ENCODE data around the gene FGF14.

FGF14 gene

GRCh38 chr13:102260256-102260655 lies 141.6 kb downstream of the FGF14 start:
- in situ Hi-C loops (cut with MboI; ENCODE audit: low sequenced_read_pairs), result no loop called here

GRCh38 chr13:102255409-102255808 lies 146.4 kb downstream of the FGF14 start:
- in situ Hi-C loops (cut with MboI; ENCODE audit: low sequenced_read_pairs), result no loop called here

- in situ Hi-C loops (cut with MboI; ENCODE audit: low sequenced_read_pairs), result no loop called here
Observed at GRCh38 chr13:102251817-102252216, 150.0 kb downstream of the FGF14 start.

DNA sequence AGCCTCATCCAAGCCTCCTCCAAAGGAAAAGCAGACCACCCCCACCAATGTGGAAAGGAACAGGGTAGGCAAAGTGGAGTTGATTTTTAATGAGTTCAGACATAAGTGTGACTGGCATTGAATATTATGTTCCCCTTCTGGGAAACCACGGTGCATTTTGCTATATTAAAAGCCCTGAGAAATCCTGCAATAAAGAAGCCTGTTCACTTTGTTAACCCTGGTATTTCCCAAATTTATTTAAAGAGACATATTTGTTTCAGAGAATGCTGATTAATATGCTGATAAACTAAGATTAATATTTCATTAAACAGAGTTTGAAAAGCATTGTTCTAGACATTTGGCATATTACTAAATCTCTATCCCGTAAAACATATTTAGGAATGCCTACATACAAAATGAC lies 151.4 kb downstream of the FGF14 start:
- in situ Hi-C loops (cut with MboI; ENCODE audit: low sequenced_read_pairs), result no loop called here

DNA sequence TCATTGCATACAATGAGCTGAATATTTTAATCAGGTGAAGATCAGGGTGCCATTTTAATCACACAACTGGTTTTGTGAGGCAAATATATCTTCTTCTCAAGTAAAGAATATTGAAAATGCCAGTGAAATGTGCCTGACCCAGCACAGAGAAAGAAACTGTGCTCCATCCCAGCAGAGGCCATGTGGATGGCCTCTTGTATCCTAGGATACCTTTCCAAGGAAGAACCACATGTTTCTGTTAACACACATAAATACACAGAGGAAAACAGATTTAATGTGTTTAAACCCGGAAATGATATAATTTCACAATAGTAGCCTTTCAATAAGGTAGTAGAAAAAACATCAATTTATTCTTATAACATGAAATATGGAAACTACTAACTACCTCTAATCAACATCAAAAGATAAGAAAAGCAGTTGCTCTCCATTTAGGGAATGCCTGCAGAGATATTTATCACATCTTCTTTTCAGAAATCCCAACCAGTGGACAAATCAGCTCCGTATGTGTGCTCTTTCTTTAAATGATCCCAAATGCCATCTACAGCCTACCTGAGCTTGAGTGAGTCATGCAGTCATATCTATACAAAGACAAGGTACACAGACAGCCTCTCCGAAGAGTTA lies 157.1 kb downstream of the FGF14 start:
- in situ Hi-C loops (cut with MboI; ENCODE audit: low sequenced_read_pairs), result no loop called here

- in situ Hi-C loops (cut with MboI; ENCODE audit: low sequenced_read_pairs), result no loop called here
Observed at GRCh38 chr13:102240110-102240509, 161.7 kb downstream of the FGF14 start.

DNA sequence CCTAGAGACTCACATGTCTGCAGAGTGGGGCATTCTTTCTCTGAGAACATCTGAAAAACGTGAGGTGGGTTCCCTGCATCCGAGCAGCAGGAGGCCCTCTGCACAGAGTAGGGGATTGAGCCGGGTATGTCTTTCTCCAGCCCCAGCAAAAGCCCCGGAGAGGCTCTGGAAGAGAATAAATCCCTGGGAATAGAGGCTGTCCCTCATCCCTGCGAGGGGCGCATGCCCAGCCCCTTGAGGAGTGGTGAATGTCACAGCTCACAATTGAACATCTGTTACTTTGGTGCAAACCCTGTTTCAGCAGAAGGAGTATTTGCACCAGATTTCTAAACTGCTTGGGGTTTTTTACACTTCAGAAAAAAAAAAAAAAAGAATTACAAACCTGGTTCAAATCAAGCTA lies 164.6 kb downstream of the FGF14 start:
- in situ Hi-C loops (cut with MboI; ENCODE audit: low sequenced_read_pairs), result no loop called here

DNA sequence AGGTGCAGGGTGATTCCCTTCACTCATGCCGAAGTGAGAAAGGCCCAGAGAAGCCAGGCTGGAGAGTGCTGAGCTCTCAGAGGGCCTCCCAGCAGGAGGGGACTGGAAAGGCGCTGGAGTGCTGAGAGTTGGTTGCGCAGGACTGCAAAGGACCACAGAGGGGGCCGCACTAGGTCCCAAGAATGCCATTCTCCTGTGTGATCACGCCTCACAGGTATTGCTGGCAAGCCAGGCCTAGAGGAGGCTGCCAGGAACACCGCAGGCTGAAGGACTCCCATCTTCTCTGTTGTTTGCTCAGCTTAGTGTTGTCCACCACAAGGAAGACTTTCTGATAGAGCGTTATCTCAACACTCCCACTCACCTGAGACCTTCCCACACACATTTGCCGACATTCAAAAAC lies 165.0 kb downstream of the FGF14 start:
- in situ Hi-C loops (cut with MboI; ENCODE audit: low sequenced_read_pairs), result no loop called here

DNA sequence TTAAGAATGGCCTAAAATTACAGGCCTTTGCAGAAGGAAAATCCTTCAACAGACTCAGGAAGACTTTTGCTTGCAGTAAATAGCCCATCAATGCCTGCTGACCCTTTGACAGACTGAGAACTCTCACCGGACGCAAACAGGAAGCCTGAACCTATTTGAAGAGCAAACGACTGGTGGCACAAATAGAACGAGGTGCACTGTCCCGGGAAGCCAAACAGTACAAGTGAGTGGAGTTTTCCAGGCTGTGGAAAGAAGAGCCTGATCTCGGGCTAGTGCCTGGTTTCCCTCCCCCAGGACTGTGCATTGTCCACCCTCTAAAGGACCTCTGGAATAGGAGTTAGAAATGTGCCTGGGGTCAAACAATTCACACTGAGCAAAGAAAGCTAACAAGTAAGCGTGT lies 165.5 kb downstream of the FGF14 start:
- in situ Hi-C loops (cut with MboI; ENCODE audit: low sequenced_read_pairs), result no loop called here

DNA sequence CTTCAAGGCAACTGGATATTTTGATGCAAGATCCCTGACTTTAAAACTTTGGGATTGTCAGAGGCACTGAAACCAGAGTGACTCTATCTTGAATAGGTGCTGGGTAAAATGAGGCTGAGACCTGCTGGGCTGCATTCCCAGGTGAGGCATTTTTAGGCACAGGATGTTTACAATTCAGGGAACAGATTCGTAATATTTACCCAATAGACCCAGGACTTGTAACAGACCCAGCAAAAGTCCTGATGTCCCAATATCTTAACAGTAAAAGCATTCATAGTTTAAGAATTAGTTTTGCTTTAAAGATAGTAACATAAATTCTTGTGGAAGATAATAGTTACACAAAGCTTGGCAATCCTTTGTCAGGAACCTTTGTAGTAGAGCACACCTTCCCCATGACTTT lies 166.2 kb downstream of the FGF14 start:
- in situ Hi-C loops (cut with MboI; ENCODE audit: low sequenced_read_pairs), result no loop called here

GRCh38 chr13:102234618-102235017 lies 167.2 kb downstream of the FGF14 start:
- in situ Hi-C loops (cut with MboI; ENCODE audit: low sequenced_read_pairs), result no loop called here

- in situ Hi-C loops (cut with MboI; ENCODE audit: low sequenced_read_pairs), result no loop called here
Observed at GRCh38 chr13:102233566-102234208, 168.2 kb downstream of the FGF14 start.

DNA sequence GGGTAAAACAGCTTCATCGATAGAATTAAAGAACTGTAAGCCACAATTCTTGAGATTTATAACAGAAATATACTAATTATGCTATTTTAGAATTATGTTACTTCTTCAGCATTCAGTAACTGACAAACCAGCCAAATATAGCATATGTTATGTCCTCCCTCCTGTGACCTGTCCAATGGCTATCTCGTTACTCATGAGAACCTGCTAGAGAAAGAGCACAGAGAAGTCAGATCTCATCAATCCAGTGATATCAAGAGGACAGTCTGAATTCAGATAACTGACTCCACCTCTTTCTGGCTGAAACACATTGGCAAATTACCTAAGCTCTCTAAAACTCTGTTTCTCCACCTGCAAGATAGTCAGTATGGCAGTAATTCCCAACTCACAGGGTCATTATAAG lies 170.4 kb downstream of the FGF14 start:
- in situ Hi-C loops (cut with MboI; ENCODE audit: low sequenced_read_pairs), result no loop called here

GRCh38 chr13:102227741-102228140 lies 174.1 kb downstream of the FGF14 start:
- in situ Hi-C loops (cut with MboI; ENCODE audit: low sequenced_read_pairs), result no loop called here

- in situ Hi-C loops (cut with MboI; ENCODE audit: low sequenced_read_pairs), result no loop called here
Observed at GRCh38 chr13:102226591-102226990, 175.3 kb downstream of the FGF14 start.

DNA sequence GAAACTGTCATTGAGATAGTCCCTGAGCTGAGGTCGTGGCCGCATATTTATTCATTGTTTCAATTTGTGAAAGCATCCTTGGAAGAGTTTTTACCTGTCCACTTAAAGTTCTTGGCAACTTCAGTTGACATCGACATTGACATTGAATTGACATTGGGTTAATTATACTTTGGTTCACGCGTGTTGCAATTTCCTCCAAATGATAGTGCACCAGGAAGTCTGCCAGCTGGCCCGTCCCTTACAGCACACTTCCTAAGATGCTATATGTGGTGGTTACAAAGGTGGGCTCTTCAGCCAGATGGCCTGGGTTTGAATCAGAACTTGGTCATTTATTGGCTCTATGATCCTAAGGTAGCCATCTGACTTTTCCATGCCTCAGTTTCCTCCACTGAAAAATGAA lies 176.0 kb downstream of the FGF14 start:
- in situ Hi-C loops (cut with MboI; ENCODE audit: low sequenced_read_pairs), result no loop called here

GRCh38 chr13:102220681-102221228 lies 181.1 kb downstream of the FGF14 start:
- in situ Hi-C loops (cut with MboI; ENCODE audit: low sequenced_read_pairs), result no loop called here

DNA sequence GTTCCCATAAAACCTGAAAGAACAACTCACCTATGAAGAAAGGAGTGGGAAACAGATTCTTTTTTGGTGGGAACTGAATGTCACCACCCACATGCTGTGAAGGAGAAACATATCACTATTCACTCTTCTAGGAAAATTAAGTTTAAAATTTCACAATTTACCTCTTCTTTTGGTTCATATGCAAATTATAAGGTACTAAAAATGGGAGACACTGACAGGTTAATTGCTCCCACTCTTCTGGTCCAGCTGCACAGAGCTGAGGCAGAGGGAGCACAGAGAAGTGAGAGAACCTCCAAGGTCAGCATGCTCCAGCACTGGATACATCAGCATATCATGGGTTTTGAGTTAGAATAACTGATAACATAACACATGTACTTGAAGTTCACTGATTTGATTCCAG lies 186.9 kb downstream of the FGF14 start:
- in situ Hi-C loops (cut with MboI; ENCODE audit: low sequenced_read_pairs), result no loop called here

DNA sequence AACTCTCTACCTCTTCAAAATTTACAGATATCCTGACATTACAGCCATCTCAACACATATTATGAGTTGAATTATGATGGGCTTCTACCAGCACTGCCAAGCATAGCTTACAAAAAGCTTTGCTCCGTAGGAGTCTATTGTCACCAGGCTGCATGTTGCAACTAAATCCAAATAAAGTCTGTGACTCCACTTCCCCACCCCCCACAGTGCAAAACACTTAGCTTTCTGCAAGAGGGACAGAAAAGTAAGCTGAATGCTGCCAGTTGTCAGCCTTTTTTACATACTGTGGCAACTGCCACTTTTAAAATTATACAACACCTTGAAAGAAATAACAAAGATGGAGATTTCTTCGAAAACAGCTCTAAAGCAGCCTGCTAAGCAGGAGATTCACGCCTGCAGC lies 189.1 kb downstream of the FGF14 start:
- in situ Hi-C loops (cut with MboI; ENCODE audit: low sequenced_read_pairs), result no loop called here

- in situ Hi-C loops (cut with MboI; ENCODE audit: low sequenced_read_pairs), result no loop called here
Observed at GRCh38 chr13:102208347-102208746, 193.5 kb downstream of the FGF14 start.

GRCh38 chr13:102207680-102208342 lies 194.0 kb downstream of the FGF14 start:
- in situ Hi-C loops (cut with MboI; ENCODE audit: low sequenced_read_pairs), result no loop called here

DNA sequence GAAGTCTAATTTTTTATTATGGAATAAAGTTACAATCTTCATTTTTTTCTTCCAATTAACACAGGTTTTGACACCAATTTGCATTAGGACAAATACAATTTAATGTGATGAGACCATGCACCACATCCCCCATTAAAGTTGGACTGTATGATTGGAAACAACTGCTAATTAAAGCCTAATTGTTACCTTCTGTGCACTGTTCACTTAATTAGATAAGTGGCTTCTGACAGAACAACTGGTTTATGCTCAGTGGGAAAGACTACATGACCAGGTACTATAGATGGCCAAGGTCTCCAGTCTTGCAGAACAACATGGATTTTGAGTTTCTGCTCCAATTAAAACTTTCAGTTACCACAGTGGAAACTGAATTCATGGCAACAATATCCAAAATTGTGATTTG lies 198.1 kb downstream of the FGF14 start:
- in situ Hi-C loops (cut with MboI; ENCODE audit: low sequenced_read_pairs), result no loop called here

Data from HL-60/S4 treated with retinoic acid at 250 ng/mL for 4 days and 3 days (cell line).